Measurements from ENCODE around the gene NCAM1.
"Not testable (repeated sequence)": the region's sequence is repeated elsewhere in the genome, so short reads cannot be mapped to it uniquely, and the experiment has no call there.

Gene NCAM1

DNA sequence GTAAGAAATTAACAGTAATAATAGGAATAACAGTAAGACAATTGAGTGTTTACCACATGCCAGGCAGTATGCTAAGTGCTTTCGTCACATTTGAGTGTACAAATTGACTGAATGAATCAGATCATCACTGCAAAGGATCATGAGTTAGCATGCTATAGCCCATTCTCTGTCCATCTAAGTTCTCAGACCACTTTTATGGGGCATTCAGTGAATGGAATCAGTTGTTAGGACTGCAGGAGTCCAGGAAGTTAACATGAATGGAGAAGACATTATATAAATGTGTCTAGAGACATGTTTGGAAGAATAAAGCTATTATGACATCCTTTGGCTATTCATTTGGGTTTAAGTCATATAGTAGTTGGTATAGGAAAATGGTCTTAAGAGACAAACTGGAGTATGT lies 59.9 kb downstream of the NCAM1 start:
- DNase-seq (ENCODE audit: low spot score): no peak

GRCh38 chr11:113022262-113022661 lies 61.0 kb downstream of the NCAM1 start:
- no peak for DNase-seq (ENCODE audit: low spot score)

DNA sequence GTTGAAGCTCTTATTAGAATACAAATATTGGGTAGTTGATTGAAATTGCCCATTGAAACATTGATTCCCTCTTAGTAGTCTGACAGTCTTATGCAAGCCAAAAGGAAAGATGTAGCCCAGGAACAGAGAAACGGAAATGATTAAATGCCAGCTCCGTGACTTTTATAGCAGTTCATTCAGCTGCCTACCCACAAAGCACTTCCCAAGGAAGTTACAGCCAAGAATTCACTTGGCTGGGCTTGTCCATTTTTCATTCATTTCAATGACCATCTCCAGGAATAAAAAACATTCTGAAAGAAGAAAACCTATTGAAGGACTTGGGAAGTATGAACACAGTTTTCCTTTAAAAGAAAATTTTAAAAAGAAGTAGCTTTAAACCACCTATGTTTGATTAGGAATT lies 62.0 kb downstream of the NCAM1 start:
- no peak for DNase-seq (ENCODE audit: low spot score)

DNA sequence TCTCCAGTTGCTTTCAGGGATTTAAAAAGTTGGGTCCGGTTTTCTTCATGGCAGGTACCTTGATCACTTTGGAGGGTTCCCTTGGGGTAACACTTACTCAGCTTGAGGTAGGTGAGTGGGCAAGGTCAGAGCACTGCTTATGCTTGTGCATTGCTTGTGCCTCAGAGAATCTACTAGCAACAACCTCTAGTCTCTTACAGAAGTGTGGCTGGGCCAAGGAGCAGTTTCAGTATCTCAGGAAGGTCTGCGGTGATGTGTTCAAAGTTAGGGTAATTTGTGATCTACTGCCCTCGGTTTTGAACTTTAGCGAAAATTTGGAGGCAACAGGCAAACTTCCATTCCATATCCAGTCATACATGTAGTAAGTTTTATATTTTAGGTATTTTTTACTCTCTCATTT lies 62.8 kb downstream of the NCAM1 start:
- no peak for DNase-seq (ENCODE audit: low spot score)

GRCh38 chr11:113026778-113027177 lies 65.6 kb downstream of the NCAM1 start:
- DNase-seq (ENCODE audit: low spot score): peak; percentile 3

DNA sequence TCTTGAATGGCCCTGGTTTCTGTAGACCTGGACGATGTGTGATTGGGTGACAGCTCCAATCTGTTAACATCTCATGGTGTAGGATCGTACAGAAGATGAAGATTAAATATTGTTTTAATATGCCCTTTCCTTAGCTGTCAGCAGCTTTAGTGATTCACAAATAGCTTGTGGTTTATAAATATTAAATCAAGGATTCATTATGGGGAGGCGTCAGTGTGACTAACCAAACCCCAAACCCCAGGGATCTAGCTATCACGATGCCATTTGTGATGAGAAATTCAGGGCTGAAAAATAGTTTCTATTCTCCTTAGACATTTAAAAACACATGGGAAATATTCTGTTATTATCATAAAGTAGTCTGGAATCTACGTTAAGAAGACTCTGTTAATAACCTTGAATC lies 73.4 kb downstream of the NCAM1 start:
- no peak for DNase-seq (ENCODE audit: low spot score)

GRCh38 chr11:113035708-113036107 lies 74.5 kb downstream of the NCAM1 start:
- DNase-seq (ENCODE audit: low spot score): no peak

GRCh38 chr11:113043698-113044097 lies 82.5 kb downstream of the NCAM1 start:
- DNase-seq (ENCODE audit: low spot score): no peak

DNA sequence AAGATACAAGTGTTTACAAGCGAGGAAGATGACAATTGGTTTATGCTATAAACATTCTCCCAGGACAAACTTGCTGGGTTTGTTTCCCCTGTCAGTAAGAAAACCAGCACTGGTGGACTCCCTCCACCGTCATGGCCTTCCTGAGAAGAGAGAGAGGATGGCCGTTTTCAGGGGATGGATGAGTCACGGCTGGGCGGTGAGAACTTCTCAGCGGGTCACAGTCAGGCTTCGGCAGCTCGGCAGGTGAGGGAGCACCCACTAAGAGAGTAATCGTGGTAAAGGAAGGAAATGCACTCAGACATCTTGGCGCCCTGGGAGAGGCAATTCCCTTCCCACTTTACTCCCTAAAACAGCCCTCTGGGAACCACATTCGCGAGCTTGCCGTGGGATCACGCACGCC lies 83.9 kb downstream of the NCAM1 start:
- no peak for DNase-seq (ENCODE audit: low spot score)

DNA sequence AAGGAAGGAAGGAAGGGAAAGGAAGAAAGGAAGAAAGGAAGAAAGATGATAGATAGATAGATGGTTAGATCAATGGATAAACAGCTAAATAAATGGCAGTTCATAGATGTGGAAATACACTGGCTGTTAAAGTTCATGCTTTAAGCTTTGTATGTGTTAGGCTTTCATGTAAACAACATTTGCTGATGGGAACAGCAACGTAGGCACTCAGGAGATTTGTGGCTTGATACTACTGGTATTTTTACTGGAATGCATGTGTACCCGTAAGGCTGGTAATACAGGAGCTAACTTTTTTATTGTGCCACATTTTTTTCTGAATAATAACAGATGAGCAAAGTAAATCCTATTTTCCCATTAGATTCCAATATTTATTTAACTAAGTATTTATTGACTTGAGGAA lies 85.6 kb downstream of the NCAM1 start:
- no peak for DNase-seq (ENCODE audit: low spot score)

- no peak for DNase-seq (ENCODE audit: low spot score)
Observed at GRCh38 chr11:113048820-113049768, 87.9 kb downstream of the NCAM1 start.

DNA sequence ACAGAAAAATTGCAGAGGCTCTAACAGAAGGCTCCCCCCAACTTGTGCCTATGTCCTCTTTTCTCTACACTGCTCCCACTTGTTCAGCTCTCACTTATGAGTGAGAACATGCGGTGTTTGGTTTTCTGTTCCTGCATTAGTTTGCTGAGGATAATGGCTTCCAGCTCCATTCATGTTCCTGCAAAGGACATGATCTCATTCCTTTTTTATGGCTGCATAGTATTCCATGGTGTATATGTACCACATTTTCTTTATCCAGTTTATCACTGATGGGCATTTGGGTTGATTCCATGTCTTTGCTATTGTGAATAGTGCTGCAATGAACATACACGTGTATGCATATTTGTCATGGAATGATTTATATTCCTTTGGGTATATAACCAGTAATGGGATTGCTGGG lies 91.8 kb downstream of the NCAM1 start:
- DNase-seq (ENCODE audit: low spot score): not testable (repeated sequence)

GRCh38 chr11:113057038-113057437 lies 95.8 kb downstream of the NCAM1 start:
- DNase-seq (ENCODE audit: low spot score): no peak

- DNase-seq (ENCODE audit: low spot score): no peak
Observed at GRCh38 chr11:113059548-113059947, 98.3 kb downstream of the NCAM1 start.

DNA sequence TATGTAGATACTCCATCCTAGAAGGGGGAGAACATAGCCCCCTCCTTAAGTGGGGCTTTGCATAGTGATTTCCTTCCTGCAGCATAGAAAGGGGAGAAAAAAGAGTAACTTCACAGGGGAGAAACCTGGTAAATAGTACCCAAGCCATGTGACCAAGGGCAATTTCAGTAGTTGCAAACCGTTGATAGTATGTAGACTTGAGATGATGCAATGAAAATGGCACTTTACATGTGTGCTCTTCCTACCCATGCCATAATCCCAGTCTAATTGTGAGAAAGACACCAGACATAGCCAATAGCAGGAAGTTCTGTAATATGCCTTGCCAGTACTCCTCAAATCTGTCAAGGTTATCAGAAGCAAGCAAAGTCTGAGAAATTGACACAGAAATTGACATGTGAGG lies 104.1 kb downstream of the NCAM1 start:
- DNase-seq (ENCODE audit: low spot score): no peak

- no peak for DNase-seq (ENCODE audit: low spot score)
Observed at GRCh38 chr11:113072237-113072858, 111.1 kb downstream of the NCAM1 start.

GRCh38 chr11:113073290-113073953 lies 112.2 kb downstream of the NCAM1 start:
- no peak for DNase-seq (ENCODE audit: low spot score)

DNA sequence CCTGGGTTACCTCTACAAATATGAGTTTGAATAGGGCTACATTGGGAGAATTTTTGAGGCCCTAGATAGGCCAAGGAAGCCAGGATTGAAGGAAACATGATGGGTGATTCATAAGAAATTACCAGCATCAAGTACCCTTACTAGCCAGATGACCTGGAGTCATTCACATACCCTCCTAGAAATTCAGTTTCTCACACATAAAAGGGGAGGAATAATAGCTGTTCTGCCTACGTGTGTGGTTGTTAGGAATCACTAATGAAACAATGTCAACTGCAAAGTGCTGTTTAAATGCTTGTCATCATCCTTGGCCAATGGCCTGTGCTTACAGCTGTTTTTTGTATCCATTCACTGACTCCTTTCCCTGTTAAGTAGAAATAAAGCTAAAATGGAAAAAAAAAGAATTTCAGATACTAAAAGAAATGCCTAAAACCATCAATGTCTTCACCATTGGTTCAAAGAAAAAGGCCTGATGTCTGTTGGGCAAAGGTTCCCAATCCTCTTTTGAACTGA lies 114.4 kb downstream of the NCAM1 start:
- DNase-seq (ENCODE audit: low spot score): no peak

- no peak for DNase-seq (ENCODE audit: low spot score)
Observed at GRCh38 chr11:113077379-113077778, 116.2 kb downstream of the NCAM1 start.

- DNase-seq (ENCODE audit: low spot score): no peak
Observed at GRCh38 chr11:113082341-113082955, 121.2 kb downstream of the NCAM1 start.

DNA sequence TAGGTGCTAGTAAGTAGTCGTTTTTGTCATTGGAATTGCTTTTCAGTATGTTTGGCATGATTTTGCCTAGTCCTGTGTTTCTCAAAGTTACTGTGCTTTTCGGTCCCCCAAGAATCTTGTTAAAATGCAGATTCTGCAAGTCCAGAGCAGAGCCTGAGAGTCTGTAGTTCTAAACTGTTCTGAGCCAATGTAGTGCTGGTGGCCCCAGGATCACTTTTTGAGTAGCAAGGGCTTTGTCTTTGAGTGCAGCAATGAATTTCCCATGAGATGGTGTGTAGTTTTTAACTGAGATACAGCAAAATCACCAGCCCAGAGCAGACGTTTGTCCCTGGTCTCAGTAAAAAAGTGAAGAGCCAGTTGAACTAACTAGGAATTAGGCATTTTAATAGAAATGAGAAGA lies 122.4 kb downstream of the NCAM1 start:
- no peak for DNase-seq (ENCODE audit: low spot score)

DNA sequence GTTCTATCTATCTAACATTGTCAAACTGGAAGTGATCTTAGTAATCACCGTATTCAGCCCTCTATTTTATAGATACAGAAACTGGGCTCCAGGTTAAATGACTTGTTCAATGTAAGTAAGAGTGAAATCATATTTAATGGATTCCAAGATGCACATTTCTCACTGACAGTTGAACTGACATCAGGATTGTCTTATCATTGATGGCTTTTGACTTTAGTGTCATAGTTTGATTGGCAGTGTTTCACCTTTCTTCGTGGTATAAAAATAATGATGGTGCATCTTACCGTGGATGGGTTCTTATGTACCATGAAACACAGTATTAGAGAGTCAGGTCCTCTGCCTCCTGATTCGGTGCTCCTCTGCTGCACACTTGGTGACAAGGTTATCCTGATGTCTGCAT lies 123.1 kb downstream of the NCAM1 start:
- DNase-seq (ENCODE audit: low spot score): no peak

All from SK-N-DZ (cell line).